Lower leg skin (tissue), 4 donors: ENCODE results near the gene TUSC2. TPM values are rescaled to one million over a fixed set of nuclear protein-coding genes. Genes with fewer than 3 reads are reported as not detected.

Source experiments
- DNase-seq, 2 donors: peaks; one replicate each; pipeline ENCODE4 v3.0.0-alpha.2; 2019; ENCODE audit warnings: low spot score in 2 of 2
- H3K4me3 ChIP-seq: fragments of 200-600 bp; sonication (generic); 2 replicates; pipeline ENCODE4 v1.5.1; 2017; ENCODE audit warnings: mild to moderate bottlenecking, low read depth; ENCODE audit not compliant: poor library complexity, severe bottlenecking
- POLR2A ChIP-seq, 2 donors: fragments of 450-650 bp; IDR thresholded peaks; one replicate each; pipeline ENCODE4 v1.6.1; 2016 to 2017; ENCODE audit warnings: antibody characterized with exemption in 2 of 2, mild to moderate bottlenecking in 1 of 2, moderate library complexity in 1 of 2
- WGBS, 2 donors: methylation state at CpG; one replicate each; pipeline ENCODE4 v1.1.5; 2018; 5-methylcytosine and 5-hydroxymethylcytosine counted together
- intact Hi-C: fragments of 100-400 bp; cut with DNase I; formaldehyde crosslinking; loops from one replicate; pipeline ENCODE4 v1.15.0; 2023; ENCODE audit warnings: low total_unique reads
- total RNA-seq, 4 donors: library from RNA; depleted of rRNA; stranded (reverse); fragments of >200 nt; gene quantifications; one replicate each; pipeline ENCODE4 v1.1.0, GENCODE V29; 2016
- TF ChIP-seq, protein P1 (sequence below), 3 donors: fragments of 450-650 bp; IDR thresholded peaks; one replicate each; pipeline ENCODE4 v1.5.1; 2016; ENCODE audit warnings: antibody characterized with exemption in 3 of 3, mild to moderate bottlenecking in 3 of 3, moderate library complexity in 2 of 3

The TUSC2 gene, protein sequence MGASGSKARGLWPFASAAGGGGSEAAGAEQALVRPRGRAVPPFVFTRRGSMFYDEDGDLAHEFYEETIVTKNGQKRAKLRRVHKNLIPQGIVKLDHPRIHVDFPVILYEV
- total RNA-seq, result 10 to 100 TPM; 13.1 to 24.2 (median 18.0) TPM

DNA sequence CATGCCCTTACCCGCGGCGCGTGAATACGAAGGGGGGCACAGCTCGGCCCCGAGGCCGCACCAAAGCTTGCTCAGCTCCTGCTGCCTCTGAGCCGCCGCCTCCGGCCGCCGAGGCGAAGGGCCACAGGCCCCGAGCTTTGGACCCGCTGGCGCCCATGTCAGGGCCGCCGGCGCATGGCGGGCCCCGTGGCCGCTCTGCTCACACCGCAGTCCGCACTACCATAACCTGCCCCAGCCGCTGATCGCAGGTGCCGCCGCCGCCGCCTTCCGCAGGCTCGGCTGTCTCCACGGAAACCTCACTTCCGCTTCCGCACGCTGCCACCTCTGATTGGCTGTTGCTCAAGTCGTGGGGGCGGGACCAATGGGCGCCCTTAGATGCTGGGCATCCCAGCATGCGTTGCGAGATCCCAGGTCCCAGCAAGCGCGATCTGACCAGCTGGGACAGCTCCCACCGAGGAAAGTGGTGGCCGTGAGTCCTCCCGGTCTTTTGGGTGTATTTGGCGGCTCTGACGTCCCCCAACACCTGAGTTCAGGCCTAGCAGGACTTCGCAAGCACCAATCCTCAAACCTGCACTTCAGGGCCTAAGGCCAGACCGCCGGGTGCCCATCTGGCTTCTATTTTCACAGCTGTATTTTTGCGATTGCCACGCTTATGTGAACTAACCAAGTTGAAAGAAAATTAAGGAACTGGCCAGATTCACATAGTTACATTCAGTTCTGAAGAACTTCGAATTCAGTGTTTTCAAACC, at the start of gene TUSC2:
TSS of gene TUSC2 (minus strand) at position 281 of the 749 bp plus-strand sequence. CDS start at position 157, 124 bp downstream.
- DNase-seq, result peak; percentile 97 to 100
- H3K4me3 ChIP-seq, result peak within 1 kb of the TSS; percentile 73
- intact Hi-C loops, result no loop called here
- WGBS, 2 donors, result 2% methylated on average over 35 to 39 of the region's 55 CpGs
- TF ChIP-seq, protein P1, sequence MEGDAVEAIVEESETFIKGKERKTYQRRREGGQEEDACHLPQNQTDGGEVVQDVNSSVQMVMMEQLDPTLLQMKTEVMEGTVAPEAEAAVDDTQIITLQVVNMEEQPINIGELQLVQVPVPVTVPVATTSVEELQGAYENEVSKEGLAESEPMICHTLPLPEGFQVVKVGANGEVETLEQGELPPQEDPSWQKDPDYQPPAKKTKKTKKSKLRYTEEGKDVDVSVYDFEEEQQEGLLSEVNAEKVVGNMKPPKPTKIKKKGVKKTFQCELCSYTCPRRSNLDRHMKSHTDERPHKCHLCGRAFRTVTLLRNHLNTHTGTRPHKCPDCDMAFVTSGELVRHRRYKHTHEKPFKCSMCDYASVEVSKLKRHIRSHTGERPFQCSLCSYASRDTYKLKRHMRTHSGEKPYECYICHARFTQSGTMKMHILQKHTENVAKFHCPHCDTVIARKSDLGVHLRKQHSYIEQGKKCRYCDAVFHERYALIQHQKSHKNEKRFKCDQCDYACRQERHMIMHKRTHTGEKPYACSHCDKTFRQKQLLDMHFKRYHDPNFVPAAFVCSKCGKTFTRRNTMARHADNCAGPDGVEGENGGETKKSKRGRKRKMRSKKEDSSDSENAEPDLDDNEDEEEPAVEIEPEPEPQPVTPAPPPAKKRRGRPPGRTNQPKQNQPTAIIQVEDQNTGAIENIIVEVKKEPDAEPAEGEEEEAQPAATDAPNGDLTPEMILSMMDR (IDR thresholded peaks at IDR 0.05), result no peak
- no peak for TF ChIP-seq POLR2A (IDR thresholded peaks at IDR 0.05)

DNA sequence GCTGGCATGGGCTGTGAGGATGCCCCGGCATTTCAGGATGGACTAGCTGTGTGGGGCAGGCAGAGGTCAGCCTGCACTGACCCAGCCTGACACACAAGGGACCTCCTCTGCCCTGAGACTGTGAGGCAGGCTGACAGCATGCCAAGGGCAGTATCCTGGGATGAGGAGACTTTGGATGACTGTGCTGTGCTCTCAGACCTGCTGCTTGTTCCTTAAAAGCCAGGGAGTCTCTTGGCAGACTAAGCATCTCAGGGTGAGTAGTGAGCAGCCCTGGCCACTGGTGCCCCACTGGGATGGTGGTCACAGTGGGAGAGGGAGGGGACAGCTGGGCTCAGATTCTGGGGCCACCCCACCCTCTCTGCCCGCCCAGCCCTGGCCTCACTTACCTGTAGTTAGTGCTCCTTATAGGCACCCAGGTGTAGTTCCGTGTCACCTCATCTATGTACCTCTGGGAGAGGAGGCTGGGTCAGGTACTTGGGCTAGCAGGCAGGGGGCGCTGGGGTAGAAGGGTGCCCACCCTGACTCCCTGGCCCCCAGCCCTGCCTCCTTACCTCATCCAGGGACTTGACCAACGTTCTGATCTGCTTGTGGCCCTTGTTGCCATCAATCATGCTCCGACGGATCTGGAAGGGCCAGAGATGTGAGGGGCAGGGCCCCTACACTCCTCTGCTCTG, 47.4 kb upstream of the TUSC2 start:
- 78% methylated on average over 7 of the region's 7 CpGs for WGBS, 2 donors
- intact Hi-C loops, result no loop called here
- no peak overlapping the region for H3K4me3 ChIP-seq
- DNase-seq, result no peak
- TF ChIP-seq POLR2A (IDR thresholded peaks at IDR 0.05), result no peak
- TF ChIP-seq, protein P1 (IDR thresholded peaks at IDR 0.05), result no peak

DNA sequence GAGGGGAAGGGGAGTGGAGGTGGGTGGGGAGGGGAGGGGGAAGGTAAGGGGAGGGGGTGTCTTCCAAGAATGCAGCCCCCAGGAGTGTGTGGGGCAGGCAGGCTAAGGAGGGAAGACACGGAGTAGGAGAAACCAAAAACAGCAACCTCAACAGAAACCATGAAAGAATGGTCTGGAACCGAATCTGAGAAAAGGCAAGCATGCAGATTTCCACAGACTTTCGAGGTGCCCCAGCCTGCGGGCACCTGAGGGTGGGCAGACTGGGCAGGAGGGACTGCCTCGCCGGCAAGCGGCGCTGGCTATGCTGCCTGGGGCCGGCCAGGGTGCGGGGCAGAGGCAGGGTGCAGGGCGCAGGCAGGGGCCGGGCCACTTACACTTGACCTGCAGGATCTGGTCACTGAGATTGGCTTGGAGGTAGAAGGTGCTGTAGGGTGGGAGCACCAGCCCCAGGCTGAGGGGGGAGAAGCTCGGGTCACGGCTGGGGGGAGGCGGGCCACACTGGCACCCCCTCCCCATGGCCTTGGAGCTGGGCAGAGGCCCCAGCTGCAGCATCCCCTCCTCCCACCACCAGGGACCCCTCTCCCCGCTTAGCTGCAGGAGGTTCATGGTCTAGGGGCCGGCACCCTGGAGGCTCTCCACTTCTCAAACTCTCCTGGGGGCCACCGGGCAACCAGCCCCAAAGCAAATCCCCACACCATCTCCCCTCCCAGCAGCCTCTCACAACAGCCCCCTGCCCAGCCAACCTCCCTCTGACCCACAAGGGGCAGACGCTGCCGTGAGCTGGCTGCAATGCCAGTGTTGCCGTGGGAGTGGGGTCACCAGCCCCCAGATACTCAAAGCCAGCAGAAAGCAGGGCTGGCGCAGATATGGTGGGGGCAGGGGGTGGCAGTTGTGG, 46.6 kb upstream of the TUSC2 start:
- intact Hi-C loops, result no loop called here
- no peak for TF ChIP-seq POLR2A (IDR thresholded peaks at IDR 0.05)
- TF ChIP-seq, protein P1 (IDR thresholded peaks at IDR 0.05), result no peak
- no peak overlapping the region for H3K4me3 ChIP-seq
- no peak for DNase-seq
- 69 to 81% methylated on average over 19 to 21 of the region's 22 CpGs for WGBS, 2 donors

DNA sequence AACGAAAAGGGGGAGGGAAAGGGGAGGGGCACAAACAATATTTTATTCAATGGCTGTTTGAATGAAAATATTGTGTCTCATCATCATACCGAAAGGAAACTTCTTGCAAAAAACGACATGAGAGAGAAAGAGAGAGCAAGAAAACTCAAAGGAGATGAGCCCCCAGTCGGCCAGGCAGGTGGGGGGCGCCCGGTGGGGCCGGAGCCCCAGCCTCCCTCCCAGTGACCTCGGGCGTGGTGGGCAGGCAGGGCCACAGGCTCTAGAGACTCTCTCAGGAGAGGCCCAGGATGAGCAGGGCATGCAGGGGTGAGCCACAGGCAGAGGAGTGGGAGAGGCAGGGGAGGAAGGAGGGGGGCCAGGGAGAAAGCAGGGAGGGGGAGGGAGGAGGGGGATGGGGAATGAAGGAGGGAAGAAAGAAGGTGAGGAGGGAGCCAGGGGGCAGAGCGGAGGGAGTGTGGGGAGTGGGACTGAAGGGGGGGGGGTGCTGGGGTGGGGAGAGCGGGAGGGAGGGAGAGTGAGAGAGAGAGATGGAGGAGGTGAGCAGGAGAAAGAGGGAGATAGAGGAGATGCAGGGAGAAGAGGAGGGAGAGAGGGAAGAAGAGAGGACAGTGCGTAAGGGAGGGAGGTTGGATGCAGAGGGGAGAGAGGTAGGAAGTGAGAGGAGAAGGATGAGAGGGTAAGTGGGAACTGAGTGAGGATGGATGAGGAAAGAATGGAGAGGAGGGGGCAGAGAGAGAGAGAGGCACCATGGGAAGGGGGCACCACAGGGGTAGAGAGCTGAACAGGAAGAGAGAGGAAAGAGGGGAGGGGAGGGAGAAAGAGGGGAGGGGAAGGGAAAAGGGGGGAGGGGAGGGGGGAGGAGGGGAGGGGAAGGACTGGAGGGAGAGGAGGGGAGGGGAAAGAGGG, 45.4 kb upstream of the TUSC2 start:
- H3K4me3 ChIP-seq, result no peak overlapping the region
- no peak for TF ChIP-seq POLR2A (IDR thresholded peaks at IDR 0.05)
- TF ChIP-seq, protein P1 (IDR thresholded peaks at IDR 0.05), result no peak
- 58 to 64% methylated on average over 12 of the region's 12 CpGs for WGBS, 2 donors
- intact Hi-C loops, result no loop called here
- DNase-seq, result no peak

DNA sequence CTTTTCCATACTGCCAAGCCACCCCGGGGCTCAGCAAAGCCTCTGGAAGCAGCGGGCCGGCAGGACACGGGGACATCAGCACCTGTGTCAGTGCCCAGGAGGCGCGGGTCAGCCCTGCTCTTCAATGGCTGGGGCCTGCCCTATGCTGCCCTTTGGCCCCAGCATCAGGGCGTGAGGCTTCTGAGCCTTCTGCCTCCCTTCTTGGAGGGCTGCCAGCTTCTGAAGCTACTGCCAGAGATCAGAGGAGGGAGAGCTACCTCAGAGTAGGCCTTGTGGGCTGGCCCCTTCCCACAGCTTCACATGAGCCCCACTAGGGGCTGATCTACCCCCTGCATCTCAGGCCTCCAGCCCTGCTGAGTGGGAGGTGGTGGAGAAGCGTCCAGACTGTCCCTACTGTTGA, 44.3 kb upstream of the TUSC2 start:
- TF ChIP-seq, protein P1 (IDR thresholded peaks at IDR 0.05), result no peak
- TF ChIP-seq POLR2A (IDR thresholded peaks at IDR 0.05), result no peak
- H3K4me3 ChIP-seq, result no peak overlapping the region
- intact Hi-C loops, result no loop called here
- 66 to 74% methylated on average over 8 of the region's 8 CpGs for WGBS, 2 donors
- DNase-seq, result no peak
